GM13977 (cell line): Measurements from ENCODE around the gene GRAP2.

Experiments used
- DNase-seq: peaks from one replicate; pipeline ENCODE4 v3.0.0; 2012; ENCODE audit warnings: low spot score
- in situ Hi-C: fragments of 300-500 bp; cut with MboI; formaldehyde crosslinking; loops from one replicate; pipeline ENCODE4 v1.12.0; 2022; ENCODE audit warnings: low sequenced_read_pairs, low pct_unique_long_range_greater_than_20kb, mixed read lengths, inconsistent platforms; ENCODE audit not compliant: unreplicated experiment
- TF ChIP-seq, protein P1 (sequence below): IDR thresholded peaks from 2 replicates; pipeline ENCODE4 v1.5.1; 2012; ENCODE audit warnings: mild to moderate bottlenecking, control low read depth; ENCODE audit not compliant: insufficient read depth; ENCODE audit errors: extremely low read depth, missing control alignments

The GRAP2 gene

DNA sequence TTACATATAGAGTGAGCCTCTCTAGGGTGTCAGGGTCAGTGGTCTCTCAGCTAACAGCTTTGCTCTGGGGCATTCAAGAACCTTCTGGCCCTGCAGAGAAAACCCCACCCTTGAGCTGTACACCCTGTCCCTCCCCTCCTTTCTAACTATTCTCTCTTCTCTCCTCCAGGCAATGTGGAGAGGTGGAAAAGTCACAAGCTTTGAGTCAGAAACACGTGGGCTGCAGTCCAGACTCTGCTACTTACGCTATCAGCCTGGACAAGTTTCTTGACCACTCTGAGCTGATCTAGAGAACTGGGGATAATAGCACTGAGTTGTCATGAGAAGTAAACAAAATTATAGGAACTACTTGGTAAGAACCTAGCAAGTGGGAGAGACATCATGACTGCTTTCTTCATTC lies 83.1 kb downstream of the GRAP2 start:
- TF ChIP-seq, protein P1, sequence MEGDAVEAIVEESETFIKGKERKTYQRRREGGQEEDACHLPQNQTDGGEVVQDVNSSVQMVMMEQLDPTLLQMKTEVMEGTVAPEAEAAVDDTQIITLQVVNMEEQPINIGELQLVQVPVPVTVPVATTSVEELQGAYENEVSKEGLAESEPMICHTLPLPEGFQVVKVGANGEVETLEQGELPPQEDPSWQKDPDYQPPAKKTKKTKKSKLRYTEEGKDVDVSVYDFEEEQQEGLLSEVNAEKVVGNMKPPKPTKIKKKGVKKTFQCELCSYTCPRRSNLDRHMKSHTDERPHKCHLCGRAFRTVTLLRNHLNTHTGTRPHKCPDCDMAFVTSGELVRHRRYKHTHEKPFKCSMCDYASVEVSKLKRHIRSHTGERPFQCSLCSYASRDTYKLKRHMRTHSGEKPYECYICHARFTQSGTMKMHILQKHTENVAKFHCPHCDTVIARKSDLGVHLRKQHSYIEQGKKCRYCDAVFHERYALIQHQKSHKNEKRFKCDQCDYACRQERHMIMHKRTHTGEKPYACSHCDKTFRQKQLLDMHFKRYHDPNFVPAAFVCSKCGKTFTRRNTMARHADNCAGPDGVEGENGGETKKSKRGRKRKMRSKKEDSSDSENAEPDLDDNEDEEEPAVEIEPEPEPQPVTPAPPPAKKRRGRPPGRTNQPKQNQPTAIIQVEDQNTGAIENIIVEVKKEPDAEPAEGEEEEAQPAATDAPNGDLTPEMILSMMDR: no peak
- in situ Hi-C loops: no loop called here
- no peak for DNase-seq

GRCh38 chr22:39984746-39985145 lies 83.9 kb downstream of the GRAP2 start:
- TF ChIP-seq, protein P1: no peak
- no peak for DNase-seq
- in situ Hi-C loops: no loop called here

DNA sequence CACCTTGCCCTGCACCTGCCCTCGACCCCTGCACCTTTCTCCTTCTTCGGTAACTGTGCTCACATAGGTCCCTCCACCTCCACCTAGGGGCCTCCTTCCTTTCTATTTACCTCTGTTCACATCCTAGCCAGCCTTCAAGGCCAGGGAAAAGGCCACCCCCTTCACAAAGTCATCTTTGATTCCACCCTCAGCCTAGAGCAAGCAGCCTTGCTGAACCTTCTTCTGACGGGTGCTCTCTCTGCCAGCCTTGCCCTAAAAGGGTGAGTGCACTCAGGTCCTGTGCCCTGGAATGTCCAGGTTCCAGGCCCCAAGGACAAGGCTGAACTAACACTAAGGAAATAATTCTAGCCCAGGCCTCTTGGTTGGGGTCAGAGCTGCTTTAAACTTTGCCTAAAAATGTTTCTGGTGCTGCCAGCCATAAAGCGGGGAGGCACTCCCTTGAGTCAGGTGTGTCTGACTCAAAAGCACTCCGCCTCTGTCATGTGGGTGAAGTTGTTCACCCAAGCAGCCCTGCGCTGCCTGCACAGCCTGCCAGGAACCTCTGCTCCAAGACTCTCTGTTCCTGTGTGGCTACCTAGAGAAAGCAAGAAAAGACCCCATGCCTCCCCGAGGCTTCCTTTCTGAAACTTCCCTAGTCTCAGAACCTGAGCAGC lies 84.6 kb downstream of the GRAP2 start:
- in situ Hi-C loops: no loop called here
- TF ChIP-seq, protein P1: no peak
- no peak for DNase-seq

GRCh38 chr22:39988386-39989114 lies 87.7 kb downstream of the GRAP2 start:
- DNase-seq: no peak
- TF ChIP-seq, protein P1: no peak
- in situ Hi-C loops: no loop called here

- TF ChIP-seq, protein P1: no peak
- in situ Hi-C loops: no loop called here
- no peak for DNase-seq
Observed at GRCh38 chr22:39989633-39990032, 88.7 kb downstream of the GRAP2 start.

- in situ Hi-C loops: no loop called here
- no peak for DNase-seq
- TF ChIP-seq, protein P1: no peak
Observed at GRCh38 chr22:39990686-39991085, 89.8 kb downstream of the GRAP2 start.
